ENCODE measurements around the gene USO1.
A peak's percentile ranks its signal among the peaks of the same experiment; 100 is the strongest.
"Not testable (repeated sequence)": the region's sequence is repeated elsewhere in the genome, so short reads cannot be mapped to it uniquely, and the experiment has no call there.

Gene USO1, protein sequence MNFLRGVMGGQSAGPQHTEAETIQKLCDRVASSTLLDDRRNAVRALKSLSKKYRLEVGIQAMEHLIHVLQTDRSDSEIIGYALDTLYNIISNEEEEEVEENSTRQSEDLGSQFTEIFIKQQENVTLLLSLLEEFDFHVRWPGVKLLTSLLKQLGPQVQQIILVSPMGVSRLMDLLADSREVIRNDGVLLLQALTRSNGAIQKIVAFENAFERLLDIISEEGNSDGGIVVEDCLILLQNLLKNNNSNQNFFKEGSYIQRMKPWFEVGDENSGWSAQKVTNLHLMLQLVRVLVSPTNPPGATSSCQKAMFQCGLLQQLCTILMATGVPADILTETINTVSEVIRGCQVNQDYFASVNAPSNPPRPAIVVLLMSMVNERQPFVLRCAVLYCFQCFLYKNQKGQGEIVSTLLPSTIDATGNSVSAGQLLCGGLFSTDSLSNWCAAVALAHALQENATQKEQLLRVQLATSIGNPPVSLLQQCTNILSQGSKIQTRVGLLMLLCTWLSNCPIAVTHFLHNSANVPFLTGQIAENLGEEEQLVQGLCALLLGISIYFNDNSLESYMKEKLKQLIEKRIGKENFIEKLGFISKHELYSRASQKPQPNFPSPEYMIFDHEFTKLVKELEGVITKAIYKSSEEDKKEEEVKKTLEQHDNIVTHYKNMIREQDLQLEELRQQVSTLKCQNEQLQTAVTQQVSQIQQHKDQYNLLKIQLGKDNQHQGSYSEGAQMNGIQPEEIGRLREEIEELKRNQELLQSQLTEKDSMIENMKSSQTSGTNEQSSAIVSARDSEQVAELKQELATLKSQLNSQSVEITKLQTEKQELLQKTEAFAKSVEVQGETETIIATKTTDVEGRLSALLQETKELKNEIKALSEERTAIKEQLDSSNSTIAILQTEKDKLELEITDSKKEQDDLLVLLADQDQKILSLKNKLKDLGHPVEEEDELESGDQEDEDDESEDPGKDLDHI

DNA sequence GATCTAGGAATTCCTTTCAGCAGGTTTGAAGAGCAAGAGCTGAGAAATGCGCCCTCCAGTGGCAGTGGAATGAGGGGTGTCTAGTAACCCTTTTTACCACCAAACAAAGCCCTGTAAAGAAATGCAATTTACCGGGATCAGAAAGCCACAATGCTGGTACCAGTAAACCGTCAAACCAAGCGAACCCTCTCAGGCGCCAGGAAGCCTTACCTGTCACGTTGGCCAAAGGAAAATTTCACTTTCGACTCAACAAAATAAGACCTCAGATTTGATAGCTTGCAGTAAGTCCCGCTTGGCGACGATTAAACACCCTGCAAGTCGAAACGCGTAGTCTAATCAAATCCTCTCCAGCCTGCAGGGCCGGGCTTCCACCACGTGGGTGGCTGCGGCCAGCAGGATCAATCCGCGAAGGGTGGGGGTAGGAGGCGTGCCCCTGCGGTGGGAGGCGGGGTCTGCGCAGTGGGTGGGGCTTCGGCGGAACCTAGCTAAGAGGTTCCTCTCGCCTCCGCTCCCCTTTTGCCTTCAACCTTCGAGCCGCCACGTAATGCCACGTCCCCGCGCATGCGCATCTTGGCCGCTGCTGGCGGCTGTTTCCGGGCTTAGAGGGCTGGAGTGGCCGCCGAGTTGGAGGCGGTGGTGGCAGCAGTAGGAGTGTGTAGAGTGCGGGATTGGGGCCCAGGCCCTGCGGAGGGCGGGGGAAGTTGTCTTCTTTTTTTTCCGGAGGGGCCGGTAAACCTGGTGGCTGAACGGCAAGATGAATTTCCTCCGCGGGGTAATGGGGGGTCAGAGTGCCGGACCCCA, at the start of gene USO1:
Gene USO1 (plus strand): TSS at position 512 of the 801 bp plus-strand sequence. CDS start 243 bp downstream, at position 755.
- peak; percentile 92 for TF ChIP-seq POLR2A (IDR thresholded peaks at IDR 0.05; ENCODE audit: low read depth, low read length)
- peak; percentile 60 for FAIRE-seq
- DNase-seq (ENCODE audit: insufficient read length, low spot score): peak; percentile 68

DNA sequence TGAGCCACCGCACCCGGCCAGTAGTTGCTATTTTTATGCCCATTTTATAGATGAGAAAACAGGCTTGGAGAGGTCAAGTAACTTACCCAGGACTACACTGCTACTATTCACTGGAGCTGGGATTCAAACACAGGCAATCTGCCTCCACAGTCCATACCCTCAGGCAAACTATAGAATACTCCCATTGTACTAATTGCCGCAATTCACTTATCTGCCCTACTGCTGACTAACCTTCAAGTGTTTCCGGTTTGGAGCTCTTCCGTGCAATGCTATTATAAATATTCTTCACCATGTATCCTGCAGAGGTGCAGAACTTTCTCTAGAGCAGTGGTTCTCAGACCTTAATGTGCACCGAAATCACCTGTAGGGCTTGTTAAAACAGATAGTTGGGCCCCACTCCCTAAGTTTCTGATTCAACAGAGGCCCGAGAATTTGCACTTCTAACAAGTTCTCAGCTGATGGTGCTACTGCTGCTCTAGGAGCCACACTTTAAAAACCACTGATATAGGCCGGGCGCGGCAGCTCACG, 49.3 kb upstream of the USO1 start:
- FAIRE-seq (no peak), DNase-seq (ENCODE audit: insufficient read length, low spot score) (no peak)

DNA sequence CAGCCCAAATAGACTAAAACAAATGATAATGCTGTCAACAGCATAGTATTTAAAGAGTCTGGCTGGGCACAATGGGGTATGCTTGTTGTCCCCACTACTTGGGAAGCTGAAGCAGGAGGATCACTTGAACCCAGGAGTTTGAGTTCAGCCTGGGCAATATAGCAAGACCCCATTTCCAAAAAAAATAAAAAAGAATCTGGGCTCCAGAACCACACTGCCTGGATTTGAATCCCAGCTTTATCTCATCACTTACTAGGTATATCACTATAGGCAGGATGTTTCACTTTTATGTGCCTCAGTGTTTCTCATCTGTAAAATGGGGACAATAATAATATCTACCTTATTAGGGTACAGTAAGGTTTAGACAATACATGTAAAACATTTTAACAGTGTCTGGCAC, 45.9 kb upstream of the USO1 start:
- TF ChIP-seq POLR2A (IDR thresholded peaks at IDR 0.05; ENCODE audit: low read depth, low read length): no peak
- DNase-seq (ENCODE audit: insufficient read length, low spot score) (no peak), FAIRE-seq (no peak)

More for the DNA sequence above, 49.3 kb upstream of the USO1 start:
- TF ChIP-seq POLR2A (IDR thresholded peaks at IDR 0.05; ENCODE audit: low read depth, low read length): no peak

DNA sequence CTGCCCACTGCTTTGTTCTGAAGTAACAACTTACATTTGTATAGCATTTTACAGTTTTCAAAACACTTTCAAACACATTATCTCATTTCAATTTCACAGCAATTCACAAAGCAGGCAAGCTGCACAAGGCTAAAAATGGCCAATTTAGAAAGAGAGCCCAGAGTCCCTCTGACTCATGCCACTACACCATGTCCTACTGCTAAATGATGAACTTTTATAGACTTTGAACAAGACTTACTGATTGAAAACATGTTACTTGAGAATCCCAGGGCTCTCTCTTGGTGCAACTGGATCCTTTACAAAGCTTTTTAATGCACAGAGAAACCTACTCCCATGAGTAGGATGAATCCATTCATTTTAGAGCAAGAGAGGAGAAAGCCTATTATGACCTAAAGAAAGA, 45.4 kb upstream of the USO1 start:
- no peak for TF ChIP-seq POLR2A (IDR thresholded peaks at IDR 0.05; ENCODE audit: low read depth, low read length)
- FAIRE-seq (no peak), DNase-seq (ENCODE audit: insufficient read length, low spot score) (no peak)

DNA sequence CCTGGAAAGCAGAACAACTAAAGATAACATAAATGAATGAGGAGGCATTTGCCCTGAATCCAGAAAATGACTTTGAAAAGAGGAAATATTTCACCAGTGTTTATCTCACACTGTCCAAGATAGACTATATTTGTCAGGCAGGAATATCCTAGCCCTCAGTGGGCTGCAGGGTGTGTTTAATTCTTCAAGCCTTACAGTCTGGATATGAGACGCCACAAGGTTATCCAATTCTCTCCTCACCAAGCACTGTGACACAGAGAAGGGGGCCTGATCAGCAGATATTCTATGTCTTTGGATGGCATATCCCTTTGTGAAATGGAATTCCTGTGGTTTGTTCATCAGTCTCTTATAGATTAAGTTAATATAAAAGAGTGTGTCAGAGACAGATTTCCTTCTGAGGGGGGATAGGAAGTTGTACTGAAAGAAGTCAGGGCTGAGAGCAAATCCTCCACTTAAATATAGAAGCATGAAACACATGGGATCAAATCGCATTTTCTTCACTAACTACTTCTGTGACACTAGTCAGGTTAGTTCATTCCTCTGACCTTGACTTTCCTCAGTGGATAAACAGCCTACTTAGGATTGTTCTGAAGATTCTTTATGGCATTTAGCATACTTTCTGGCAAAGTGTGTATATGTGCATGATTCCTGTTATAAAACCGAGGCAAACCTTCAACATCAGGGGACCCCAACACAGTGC, 44.4 kb upstream of the USO1 start:
- TF ChIP-seq POLR2A (IDR thresholded peaks at IDR 0.05; ENCODE audit: low read depth, low read length): no peak
- no peak for DNase-seq (ENCODE audit: insufficient read length, low spot score)
- FAIRE-seq: no peak

DNA sequence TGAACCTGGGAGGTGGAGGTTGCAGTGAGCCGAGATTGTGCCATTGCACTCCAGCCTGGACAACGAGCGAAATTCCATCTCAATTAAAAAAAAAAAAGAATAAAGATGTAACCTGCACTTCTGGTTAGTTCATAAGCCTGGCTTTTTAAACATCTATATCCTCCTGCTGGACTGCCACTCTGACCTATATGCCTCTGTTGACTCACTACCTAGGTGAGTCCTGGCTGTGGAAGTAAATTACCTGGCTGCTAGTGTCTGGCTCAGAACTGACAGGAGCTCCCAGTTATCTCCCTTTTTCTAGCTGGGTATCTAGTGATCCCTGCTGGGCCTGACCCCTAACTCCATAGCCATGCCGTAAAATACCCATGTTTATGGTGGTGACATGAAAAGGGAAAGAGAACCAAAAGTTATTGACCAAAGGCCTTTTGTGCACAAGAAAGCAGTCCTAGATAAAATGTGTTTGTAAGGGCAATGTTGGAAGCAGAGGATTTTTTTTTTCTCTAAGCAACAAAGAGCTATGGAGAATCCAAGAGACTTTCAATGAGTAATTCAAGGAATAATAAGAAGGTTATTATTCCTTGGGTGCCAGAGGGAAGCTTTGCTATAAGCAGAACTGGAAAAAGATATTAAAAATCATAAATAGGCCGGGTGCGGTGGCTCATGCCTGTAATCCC, 40.8 kb upstream of the USO1 start:
- no peak for FAIRE-seq
- TF ChIP-seq POLR2A (IDR thresholded peaks at IDR 0.05; ENCODE audit: low read depth, low read length): no peak
- DNase-seq (ENCODE audit: insufficient read length, low spot score): no peak

DNA sequence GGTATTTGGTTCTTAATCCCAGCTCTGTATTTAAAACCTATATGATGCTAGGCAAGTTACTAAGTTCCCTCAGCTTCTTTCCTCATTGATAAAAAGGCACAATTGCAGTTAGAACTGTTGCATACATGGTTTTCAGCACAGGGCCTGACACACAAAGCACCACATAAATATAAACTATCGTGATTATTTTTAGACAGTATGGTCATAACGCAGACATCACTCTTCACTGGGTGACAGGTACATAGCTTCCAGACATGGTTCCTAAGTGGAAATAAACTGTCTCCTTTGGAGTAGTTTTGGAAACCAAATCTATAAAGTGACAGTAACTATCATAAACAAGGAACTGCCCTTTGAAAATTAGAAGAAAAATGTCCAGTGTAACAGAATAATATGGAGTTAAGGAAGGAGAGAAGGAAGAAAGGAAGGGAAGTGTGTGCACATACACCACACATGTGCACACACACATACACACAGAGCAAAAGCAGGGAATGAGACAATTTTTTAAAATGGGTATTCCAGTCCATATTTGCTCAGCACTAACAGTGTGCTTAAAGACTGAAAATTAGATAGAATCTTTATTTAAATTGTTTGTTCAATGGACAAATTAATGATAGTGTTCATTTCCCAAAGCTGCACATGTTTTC, 38.7 kb upstream of the USO1 start:
- no peak for TF ChIP-seq POLR2A (IDR thresholded peaks at IDR 0.05; ENCODE audit: low read depth, low read length)
- no peak for FAIRE-seq
- no peak for DNase-seq (ENCODE audit: insufficient read length, low spot score)

DNA sequence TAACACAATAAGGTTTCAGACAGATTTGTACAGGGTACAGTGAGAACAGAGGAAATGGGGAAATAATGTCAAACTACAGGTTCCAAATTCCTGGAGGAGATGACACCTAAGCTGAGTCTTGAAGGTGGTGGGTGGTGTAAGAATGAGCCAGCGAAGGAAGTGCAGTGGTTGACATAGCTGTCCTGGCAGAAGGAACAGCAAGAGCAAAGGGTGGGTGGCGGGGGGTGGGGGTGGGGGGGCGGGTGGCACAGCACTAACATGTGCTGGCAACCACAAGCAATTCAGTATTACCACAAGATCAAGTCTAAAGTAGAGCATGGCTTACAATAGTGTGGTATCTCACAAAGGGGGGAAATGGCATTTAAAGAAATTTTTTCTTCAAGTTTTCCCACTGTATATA, 38.0 kb upstream of the USO1 start:
- no peak for TF ChIP-seq POLR2A (IDR thresholded peaks at IDR 0.05; ENCODE audit: low read depth, low read length)
- no peak for DNase-seq (ENCODE audit: insufficient read length, low spot score)
- FAIRE-seq: no peak

DNA sequence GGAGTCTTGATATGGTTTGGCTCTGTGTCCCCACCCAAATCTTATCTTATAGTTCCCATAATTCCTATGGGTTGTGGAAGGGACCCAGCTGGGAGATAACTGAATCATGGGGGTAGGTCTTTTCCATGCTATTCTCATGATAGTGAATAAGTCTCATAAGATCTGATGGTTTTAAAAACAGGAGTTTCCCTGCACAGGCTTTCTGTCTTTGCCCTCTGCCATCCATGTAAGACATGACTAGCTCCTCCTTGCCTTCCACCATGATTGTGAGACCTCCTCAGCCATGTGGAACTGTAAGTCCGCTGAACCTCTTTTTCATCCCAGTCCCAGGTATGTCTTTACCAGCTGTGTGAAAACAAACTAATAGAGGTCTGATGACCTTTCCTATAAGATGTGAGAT, 37.3 kb upstream of the USO1 start:
- not testable (repeated sequence) for FAIRE-seq

DNA sequence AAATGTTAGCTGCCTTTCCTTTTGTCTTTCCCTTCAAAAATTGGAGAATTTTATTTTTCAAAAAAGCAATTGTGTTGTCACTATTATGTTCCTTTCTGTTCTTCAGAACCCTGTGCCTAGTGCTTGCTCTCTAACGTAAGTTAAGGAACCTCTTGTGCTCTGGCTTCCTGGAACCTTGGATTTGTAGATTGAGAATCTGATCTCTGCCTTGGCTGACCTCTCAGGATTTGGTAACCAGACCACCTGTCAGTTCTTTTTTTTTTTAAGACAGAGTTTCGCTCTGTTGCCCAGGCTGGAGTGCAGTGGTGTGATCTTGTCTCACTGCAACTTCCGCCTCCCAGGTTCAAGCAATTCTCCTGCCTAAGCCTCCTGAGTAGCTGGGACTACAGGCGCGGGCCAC, 32.3 kb upstream of the USO1 start:
- DNase-seq (ENCODE audit: insufficient read length, low spot score); FAIRE-seq: not testable (repeated sequence)

More for the DNA sequence above, 37.3 kb upstream of the USO1 start:
- not testable (repeated sequence) for DNase-seq (ENCODE audit: insufficient read length, low spot score)

DNA sequence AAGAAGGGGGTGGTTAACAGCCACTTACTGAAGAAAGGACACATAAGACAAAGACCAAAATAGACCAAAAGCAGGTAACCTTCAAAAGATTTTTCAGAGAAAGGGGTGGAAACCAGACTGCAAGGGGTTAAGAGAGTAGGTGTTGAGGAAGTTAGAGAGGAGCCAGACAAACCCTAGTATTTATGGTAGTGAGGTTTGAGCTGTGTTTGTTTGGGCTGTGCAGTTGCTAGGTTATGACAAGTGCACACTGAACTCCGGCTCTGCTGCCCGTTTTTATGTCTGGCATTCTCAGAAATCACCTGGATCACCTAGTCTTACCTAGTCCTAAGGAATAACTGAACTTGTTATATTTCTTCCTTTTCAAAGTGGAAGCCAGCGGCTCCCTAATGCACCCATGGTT, 28.3 kb upstream of the USO1 start:
- TF ChIP-seq POLR2A (IDR thresholded peaks at IDR 0.05; ENCODE audit: low read depth, low read length): no peak
- FAIRE-seq (no peak), DNase-seq (ENCODE audit: insufficient read length, low spot score) (no peak)

DNA sequence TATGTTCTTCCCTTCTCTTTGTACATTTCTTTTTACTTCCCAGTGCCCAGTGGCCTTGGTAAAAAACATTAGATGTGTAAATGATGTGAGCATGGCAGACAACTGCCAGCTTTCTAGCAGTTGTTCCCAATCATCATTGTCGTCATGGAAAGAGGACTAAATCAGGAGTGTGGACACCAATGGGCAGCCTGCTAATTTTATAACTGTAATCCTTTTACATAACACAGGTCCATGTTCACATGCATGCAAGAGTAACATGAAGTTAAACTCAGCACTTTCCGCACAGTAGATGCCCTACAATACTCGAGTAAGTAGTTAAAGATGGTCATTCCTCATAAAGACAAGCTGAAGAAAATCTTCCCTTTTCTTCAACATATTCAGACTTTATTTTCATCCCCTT, 27.8 kb upstream of the USO1 start:
- no peak for TF ChIP-seq POLR2A (IDR thresholded peaks at IDR 0.05; ENCODE audit: low read depth, low read length)
- DNase-seq (ENCODE audit: insufficient read length, low spot score) (no peak), FAIRE-seq (no peak)
